IMR-90 (cell line): Measurements from ENCODE around the gene C9orf78. TPM values are rescaled to one million over a fixed set of nuclear protein-coding genes. Genes with fewer than 3 reads are reported as not detected.

Source experiments
- ATAC-seq: fragments of 200-7000 bp; cut with Tn5 transposase; 2 replicates; pipeline ENCODE4 v1.9.1; 2020; ENCODE audit warnings: low read depth, mild to moderate bottlenecking, moderate library complexity
- BruUV-seq: library from RNA; stranded (reverse); fragments of 400-500 nt; replicated peaks from 2 replicates; lab custom pipeline; 2021; lab: Mats Ljungman, UMichigan
- CTCF ChIA-PET: fragments of 300-600 bp; formaldehyde crosslinking; extraction: SDS; loops from one replicate; lab custom pipeline; 2021; ENCODE audit warnings: antibody characterized with exemption; lab: Yijun Ruan, JAX
- POLR2A ChIA-PET: fragments of 300-600 bp; sonication (Branson Sonifier 250); formaldehyde crosslinking; loops from one replicate; lab custom pipeline; 2022; ENCODE audit warnings: antibody characterized with exemption; ENCODE audit not compliant: unreplicated experiment; lab: Charles Lee
- DNase-seq: peaks from one replicate; pipeline ENCODE4 v3.0.0; 2013
- H2AFZ ChIP-seq: replicated peaks from 2 replicates; pipeline ENCODE3; 2013; ENCODE audit warnings: low read length, mild to moderate bottlenecking; ENCODE audit not compliant: poor library complexity
- H2AK5ac ChIP-seq: 2 replicates; pipeline ENCODE4 v1.6.1; 2013; ENCODE audit warnings: low read depth, low read length, inconsistent platforms
- H2AK9ac ChIP-seq: replicated peaks from 2 replicates; pipeline ENCODE3; 2013; ENCODE audit warnings: mild to moderate bottlenecking, low read depth, low read length, moderate library complexity; ENCODE audit not compliant: poor library complexity
- H2BK120ac ChIP-seq: 2 replicates; pipeline ENCODE4 v1.6.1; 2013; ENCODE audit warnings: low read depth, low read length, inconsistent platforms
- H2BK15ac ChIP-seq: 3 replicates; pipeline ENCODE4 v1.6.1; 2013; ENCODE audit warnings: low read depth, low read length, inconsistent platforms
- H2BK20ac ChIP-seq: 2 replicates; pipeline ENCODE4 v1.6.1; 2013; ENCODE audit warnings: low read depth, mild to moderate bottlenecking, inconsistent platforms, low read length, moderate library complexity
- H2BK5ac ChIP-seq: 2 replicates; pipeline ENCODE4 v1.6.1; 2013; ENCODE audit warnings: mild to moderate bottlenecking, low read depth, low read length, inconsistent platforms; ENCODE audit not compliant: poor library complexity, severe bottlenecking
- H3K14ac ChIP-seq: replicated peaks from 2 replicates; pipeline ENCODE4 v1.6.1; 2013; ENCODE audit warnings: low read depth, low read length, inconsistent platforms
- H3K18ac ChIP-seq: 2 replicates; pipeline ENCODE4 v1.6.1; 2013; ENCODE audit warnings: low read depth, low read length, control low read depth
- H3K23ac ChIP-seq: 2 replicates; pipeline ENCODE4 v1.6.1; 2013; ENCODE audit warnings: low read depth, low read length, inconsistent platforms
- H3K27ac ChIP-seq: 2 replicates; pipeline ENCODE4 v1.5.1; 2013; ENCODE audit warnings: mild to moderate bottlenecking, control low read depth, low read length; ENCODE audit not compliant: insufficient read depth
- H3K27me3 ChIP-seq: 2 replicates; pipeline ENCODE4 v1.6.1; 2013; ENCODE audit warnings: low read length; ENCODE audit not compliant: control insufficient read depth, insufficient read depth
- H3K36me3 ChIP-seq: 2 replicates; pipeline ENCODE4 v1.6.1; 2013; ENCODE audit warnings: low read length, mixed read lengths; ENCODE audit not compliant: control insufficient read depth, insufficient read depth
- H3K4ac ChIP-seq: 2 replicates; pipeline ENCODE4 v1.6.1; 2013; ENCODE audit warnings: low read depth, low read length, inconsistent platforms
- H3K4me1 ChIP-seq: 2 replicates; pipeline ENCODE4 v1.6.1; 2013; ENCODE audit warnings: low read length, mixed read lengths; ENCODE audit not compliant: control insufficient read depth, insufficient read depth
- H3K4me2 ChIP-seq: 2 replicates; pipeline ENCODE4 v1.6.1; 2013; ENCODE audit warnings: low read depth, mild to moderate bottlenecking, control low read depth, low read length, moderate library complexity
- H3K4me3 ChIP-seq: 2 replicates; pipeline ENCODE4 v1.5.1; 2013; ENCODE audit warnings: low read depth, mild to moderate bottlenecking, control low read depth, low read length, moderate library complexity; ENCODE audit not compliant: insufficient read depth
- H3K56ac ChIP-seq: 2 replicates; pipeline ENCODE4 v1.6.1; 2013; ENCODE audit warnings: low read length, inconsistent platforms; ENCODE audit not compliant: insufficient read depth; ENCODE audit errors: extremely low read depth
- H3K79me1 ChIP-seq, 2 experiments: 2 replicates each; pipeline ENCODE4 v1.6.1; 2013; ENCODE audit warnings: low read length in 2 of 2, inconsistent platforms in 1 of 2, low read depth in 1 of 2
- H3K9ac ChIP-seq: 2 replicates; pipeline ENCODE4 v1.6.1; 2013; ENCODE audit warnings: low read depth, low read length, control low read depth
- H3K9me1 ChIP-seq: 2 replicates; pipeline ENCODE4 v1.6.1; 2013; ENCODE audit warnings: low read length, inconsistent platforms; ENCODE audit not compliant: insufficient read depth
- H3K9me3 ChIP-seq: 2 replicates; pipeline ENCODE4 v1.6.1; 2013; ENCODE audit warnings: low read length; ENCODE audit not compliant: control insufficient read depth, insufficient read depth
- H4K20me1 ChIP-seq: 2 replicates; pipeline ENCODE4 v1.6.1; 2013; ENCODE audit warnings: low read length, inconsistent platforms; ENCODE audit not compliant: insufficient read depth
- H4K5ac ChIP-seq: 2 replicates; pipeline ENCODE4 v1.6.1; 2013; ENCODE audit warnings: mild to moderate bottlenecking, low read depth, low read length, control low read depth
- H4K8ac ChIP-seq, 2 experiments: 2 replicates each; pipeline ENCODE4 v1.6.1; 2013; ENCODE audit warnings: low read depth in 2 of 2, low read length in 2 of 2, control low read depth in 1 of 2, inconsistent platforms in 1 of 2
- H4K91ac ChIP-seq: 2 replicates; pipeline ENCODE4 v1.6.1; 2013; ENCODE audit warnings: low read depth, low read length, inconsistent platforms; ENCODE audit not compliant: insufficient read depth
- ELK1 ChIP-seq: fragments of 150-350 bp; IDR thresholded peaks from 2 replicates; pipeline ENCODE4 v1.6.1; 2016; ENCODE audit warnings: low read depth, mild to moderate bottlenecking, low read length, moderate library complexity, borderline replicate concordance
- FOS ChIP-seq: fragments of 150-350 bp; IDR thresholded peaks from 2 replicates; pipeline ENCODE4 v1.6.1; 2016; ENCODE audit warnings: low read depth, low read length
- MAFK ChIP-seq: IDR thresholded peaks from 2 replicates; pipeline ENCODE4 v1.6.1; 2012; ENCODE audit warnings: low read depth, low read length, improper control_type of control experiment
- MAZ ChIP-seq: IDR thresholded peaks from 2 replicates; pipeline ENCODE4 v1.6.1; 2012; ENCODE audit warnings: low read depth, mild to moderate bottlenecking, low read length, improper control_type of control experiment, moderate library complexity, borderline replicate concordance
- MXI1 ChIP-seq: IDR thresholded peaks from 2 replicates; pipeline ENCODE4 v1.6.1; 2012; ENCODE audit warnings: low read depth, mild to moderate bottlenecking, low read length, moderate library complexity, borderline replicate concordance
- POLR2A ChIP-seq: IDR thresholded peaks from 2 replicates; pipeline ENCODE4 v1.6.1; 2012; ENCODE audit warnings: mild to moderate bottlenecking, low read depth, low read length
- RCOR1 ChIP-seq: IDR thresholded peaks from 2 replicates; pipeline ENCODE4 v1.6.1; 2012; ENCODE audit warnings: mild to moderate bottlenecking, low read length, improper control_type of control experiment; ENCODE audit not compliant: insufficient replicate concordance
- USF2 ChIP-seq: fragments of 150-350 bp; IDR thresholded peaks from 2 replicates; pipeline ENCODE4 v1.6.1; 2017; ENCODE audit warnings: mild to moderate bottlenecking, antibody characterized with exemption, low read length, low read depth
- WGBS, 2 experiments: methylation state at CpG; one replicate each; pipeline versions ENCODE4 v1.1.5 to v1.1.7; 2013; ENCODE audit warnings: missing lambda C conversion rate in 2 of 2; ENCODE audit not compliant: insufficient read length in 1 of 2; ENCODE audit errors: extremely low coverage in 2 of 2; 5-methylcytosine and 5-hydroxymethylcytosine counted together
- dilution Hi-C: fragments of 300-500 bp; cut with HindIII; formaldehyde crosslinking; loops from one replicate; pipeline ENCODE4 v1.14.3; 2018; ENCODE audit warnings: low sequenced_read_pairs; ENCODE audit not compliant: unreplicated experiment
- in situ Hi-C: fragments of 300-500 bp; cut with MboI; formaldehyde crosslinking; loops from 3 replicates; pipeline ENCODE4 v1.14.3; 2019; ENCODE audit warnings: low sequenced_read_pairs, inconsistent platforms, mixed read lengths
- intact Hi-C: fragments of 100-400 bp; cut with micrococcal nuclease; formaldehyde crosslinking; loops from 2 replicates; pipeline ENCODE4 v1.10.0; 2022
- polyA plus RNA-seq, 3 experiments: library from polyadenylated mRNA; depleted of rRNA; stranded (reverse); fragments of >200 nt; gene quantifications; 2 replicates each; pipeline ENCODE4 v1.2.3, GENCODE V29; 2012; ENCODE audit warnings: low replicate concordance in 1 of 3
- total RNA-seq: library from RNA; depleted of rRNA; stranded (reverse); fragments of >200 nt; gene quantifications from 2 replicates; pipeline ENCODE4 v1.2.3, GENCODE V29; 2012

The C9orf78 gene
- total and polyA plus RNA-seq, 2 of the 4 experiments (the other 2 are of a cell fraction), result 29.8 to 46.0 TPM

GRCh38 chr9:129823935-129824601 is 11.0 kb downstream of the C9orf78 start, which contains the start of gene TOR1A:
Gene TOR1A (minus strand): TSS chr9:129824136. CDS start chr9:129824085, 51 bp downstream.
- Histone ChIP-seq H3K56ac (peak within 1 kb of the TSS; percentile 67), H3K9me3 (no peaks in the 10 kb centered on the region), H3K79me1 (peaks cover 18 to 31% of the 10 kb centered on the region in 2 experiments), H3K27ac (peak within 1 kb of the TSS; percentile 90), H2AK9ac (peak within 1 kb of the TSS; percentile 89), H3K14ac (peak within 1 kb of the TSS; percentile 85), H4K91ac (peak within 1 kb of the TSS; percentile 76), H3K4me2 (peak within 1 kb of the TSS; percentile 95), H4K20me1 (peaks cover 11% of the 10 kb centered on the region; the same call in 1 of the 2 replicates), H3K9ac (peak within 1 kb of the TSS; percentile 84), H2BK5ac (peak within 1 kb of the TSS; percentile 55), H4K5ac (peak within 1 kb of the TSS; percentile 37; the same call in 1 of the 2 replicates), H3K23ac (peak within 1 kb of the TSS; percentile 98), H2BK15ac (no peak within 1 kb of the TSS), H3K4me3 (peak within 1 kb of the TSS; percentile 85), H3K27me3 (no peaks in the 10 kb centered on the region), H2BK120ac (no peak within 1 kb of the TSS), H3K4me1 (peaks cover 2% of the 10 kb centered on the region; the same call in 1 of the 2 replicates), H2AK5ac (peak within 1 kb of the TSS; percentile 74), H3K4ac (peak within 1 kb of the TSS; percentile 98), H2AFZ (peak within 1 kb of the TSS; percentile 92), H3K9me1 (peaks cover 6% of the 10 kb centered on the region; the same call in 1 of the 2 replicates), H4K8ac (peak within 1 kb of the TSS; percentile 17 to 85; a peak in 3 of 4 replicates), H3K18ac (no peak within 1 kb of the TSS; the same call in 1 of the 2 replicates), H2BK20ac (no peak within 1 kb of the TSS; the same call in 1 of the 2 replicates), H3K36me3 (peaks cover 30% of the 10 kb centered on the region)
- in situ Hi-C loops (no loop called here), intact Hi-C loops (no loop called here), dilution Hi-C loops (no loop called here)
- peak; percentile 94 for ATAC-seq
- ChIA-PET POLR2A (no interaction called here), CTCF (no interaction called here)
- peak; percentile 92 for DNase-seq
- 0% methylated on average over 11 of the region's 47 CpGs; no CpG with 5 or more reads in 1 of the 2 experiments for WGBS, 2 experiments
- no TSS peak for BruUV-seq
- TF ChIP-seq ELK1 (0 out of 2 replicates have a peak, but pooled peaks have one; percentile 79), MAZ (peak; percentile 74; the same call in 1 of the 2 replicates), RCOR1 (no peak), POLR2A (peak; percentile 74; the same call in 1 of the 2 replicates), MAFK (no peak), USF2 (peak; percentile 87), MXI1 (peak; percentile 94), FOS (0 out of 2 replicates have a peak, but pooled peaks have one; percentile 8)
